NCI-H1105 (cell line): ENCODE data around the gene SKP1.
"Not testable (repeated sequence)": the region's sequence is repeated elsewhere in the genome, so short reads cannot be mapped to it uniquely, and the experiment has no call there.

Experiments
- DNase-seq: peaks from one replicate; lab custom pipeline; 2025; lab: John Stamatoyannopoulos, UW

The SKP1 gene

DNA sequence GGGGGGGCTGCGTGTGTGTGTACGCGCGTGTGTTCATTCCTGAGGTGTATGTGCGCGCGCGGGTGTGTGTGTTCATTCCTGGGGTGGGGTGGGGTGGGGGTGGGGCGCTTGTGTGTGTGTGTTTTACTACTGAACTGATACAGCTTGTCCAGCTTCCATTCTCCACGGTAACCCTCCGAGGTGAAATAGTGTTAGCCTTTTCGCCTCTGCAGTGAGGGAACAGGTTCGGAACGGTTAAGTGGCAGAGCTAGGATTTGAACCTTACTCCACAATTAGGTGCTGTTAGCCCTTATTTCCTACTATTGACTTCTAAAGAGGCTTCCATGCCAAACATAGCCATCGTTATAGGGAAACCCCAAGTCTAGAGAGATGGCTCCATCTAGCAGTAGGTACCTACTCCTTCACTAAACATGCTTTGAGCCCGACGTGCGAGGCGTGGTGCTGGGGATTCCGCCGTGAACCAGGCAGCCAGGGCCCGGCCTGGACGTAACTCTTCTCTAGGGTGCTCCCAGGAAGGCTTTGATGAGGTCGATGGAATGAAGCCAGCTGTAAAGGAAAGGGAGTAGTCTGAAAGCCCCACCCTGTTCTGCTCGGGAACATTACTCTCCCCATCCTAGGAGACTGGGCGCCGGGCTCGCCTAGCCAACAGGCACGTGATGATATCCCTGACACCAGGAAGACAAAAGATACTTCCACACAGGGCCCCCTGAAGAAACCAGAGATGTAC, 782 bp upstream of the SKP1 start:
- peak; percentile 1 for DNase-seq

DNA sequence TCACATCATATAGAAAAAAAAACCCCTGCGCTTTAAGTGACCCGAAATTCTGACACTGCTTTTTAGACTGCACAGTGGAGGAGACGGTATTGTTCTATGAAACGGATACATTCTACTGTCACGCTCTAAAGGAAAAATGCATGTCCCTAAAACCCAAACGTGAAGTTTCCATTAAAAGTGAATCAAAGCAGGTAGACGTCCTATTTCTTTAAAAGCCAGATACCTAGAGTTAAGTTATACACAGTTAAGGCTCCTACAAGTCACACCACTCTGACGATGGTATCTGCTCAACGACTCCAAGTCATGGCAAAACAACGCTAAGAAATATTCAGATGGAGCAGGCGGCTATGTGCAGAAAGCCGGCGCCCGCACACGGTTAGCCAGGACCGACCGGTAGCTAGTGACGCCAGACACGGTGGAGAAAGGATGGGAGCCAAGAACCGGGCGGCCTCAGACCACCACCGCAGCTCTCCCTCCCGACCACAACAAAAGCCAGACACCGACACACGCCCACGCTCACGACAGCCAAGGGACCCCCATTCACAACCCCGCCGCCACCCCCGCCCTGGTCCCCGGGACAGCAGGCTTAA, 734 bp downstream of the SKP1 start:
- DNase-seq = no peak

DNA sequence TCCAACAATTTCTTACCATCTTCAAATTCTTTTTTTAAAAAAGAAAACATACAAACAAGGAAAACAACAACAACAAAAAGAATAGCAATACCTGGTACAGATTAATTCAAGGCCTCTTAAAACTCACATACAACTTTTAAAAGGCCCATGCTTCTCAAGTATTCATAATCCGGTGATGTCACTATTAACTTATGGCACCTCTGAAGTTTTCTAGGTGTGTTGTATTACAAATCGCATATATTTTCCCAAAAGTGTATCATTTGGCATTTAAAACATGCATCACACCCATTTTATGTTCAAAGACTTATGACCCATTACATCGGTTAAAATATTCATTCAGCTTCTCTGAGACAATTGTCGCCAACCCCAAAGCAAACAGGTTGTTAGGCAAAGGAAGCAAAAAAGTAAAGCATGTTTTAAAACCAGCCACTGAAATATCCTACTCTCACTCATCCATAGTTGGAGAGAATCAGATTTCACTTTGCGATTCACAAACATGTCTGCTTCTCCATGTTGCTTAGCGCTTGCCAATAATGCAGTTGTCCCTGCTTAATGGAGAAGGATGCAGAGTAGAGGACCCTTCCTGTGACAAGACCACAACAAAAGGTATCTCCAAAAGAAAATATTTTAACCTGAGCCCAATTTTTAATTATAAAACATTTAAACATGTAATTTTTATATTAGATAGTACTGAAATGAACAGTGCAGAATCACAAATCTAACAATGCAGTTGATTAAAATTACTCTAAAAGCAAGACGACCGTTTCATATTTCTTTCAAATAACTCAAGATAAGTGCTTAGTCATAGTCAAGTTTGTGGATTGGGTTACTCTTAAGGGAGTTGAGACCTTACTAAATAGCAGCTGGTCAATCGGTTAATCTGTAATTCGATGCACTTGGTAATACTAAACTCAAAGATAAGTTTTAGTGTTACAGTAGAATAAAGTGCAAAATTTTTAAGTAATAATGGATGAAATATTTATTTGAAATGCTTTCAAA, 1.6 kb downstream of the SKP1 start:
- DNase-seq = peak; percentile 0

DNA sequence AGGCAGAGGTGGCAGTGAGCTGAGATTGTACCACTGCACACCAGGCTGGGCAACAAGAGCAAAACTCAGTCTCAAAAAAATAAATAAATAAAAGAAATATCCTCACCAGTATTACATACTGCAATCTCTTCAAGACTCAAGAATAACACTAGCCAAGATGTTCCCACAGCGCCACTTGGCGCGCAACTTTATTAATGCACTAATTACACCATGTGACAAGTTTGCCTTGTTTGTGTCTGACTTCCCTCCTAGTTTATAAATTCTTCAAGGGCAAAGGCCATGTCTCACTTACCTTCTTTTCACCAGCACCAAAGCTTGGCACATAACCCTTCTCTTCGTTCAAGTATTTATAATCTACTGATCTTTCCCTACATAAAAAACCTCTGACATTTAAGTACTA, 4.8 kb downstream of the SKP1 start:
- DNase-seq = no peak

DNA sequence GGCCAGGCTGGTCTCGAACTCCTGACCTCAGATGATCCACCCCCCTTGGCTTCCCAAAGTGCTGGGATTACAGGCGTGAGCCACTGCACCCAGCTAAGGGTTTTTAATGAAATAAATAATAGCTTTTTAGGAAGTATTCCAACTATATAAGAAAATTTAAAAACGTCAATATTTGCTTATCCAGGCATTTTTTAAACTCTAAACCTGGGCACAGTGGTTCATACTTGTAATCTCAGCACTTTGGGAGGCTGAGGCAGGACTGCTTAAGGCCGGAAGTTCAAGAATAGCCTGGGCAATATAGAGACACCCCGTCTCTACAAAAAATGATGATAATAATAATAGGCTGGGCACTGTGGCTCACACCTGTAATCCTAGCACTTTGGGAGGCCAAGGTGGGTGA, 14.2 kb downstream of the SKP1 start:
- no peak for DNase-seq

DNA sequence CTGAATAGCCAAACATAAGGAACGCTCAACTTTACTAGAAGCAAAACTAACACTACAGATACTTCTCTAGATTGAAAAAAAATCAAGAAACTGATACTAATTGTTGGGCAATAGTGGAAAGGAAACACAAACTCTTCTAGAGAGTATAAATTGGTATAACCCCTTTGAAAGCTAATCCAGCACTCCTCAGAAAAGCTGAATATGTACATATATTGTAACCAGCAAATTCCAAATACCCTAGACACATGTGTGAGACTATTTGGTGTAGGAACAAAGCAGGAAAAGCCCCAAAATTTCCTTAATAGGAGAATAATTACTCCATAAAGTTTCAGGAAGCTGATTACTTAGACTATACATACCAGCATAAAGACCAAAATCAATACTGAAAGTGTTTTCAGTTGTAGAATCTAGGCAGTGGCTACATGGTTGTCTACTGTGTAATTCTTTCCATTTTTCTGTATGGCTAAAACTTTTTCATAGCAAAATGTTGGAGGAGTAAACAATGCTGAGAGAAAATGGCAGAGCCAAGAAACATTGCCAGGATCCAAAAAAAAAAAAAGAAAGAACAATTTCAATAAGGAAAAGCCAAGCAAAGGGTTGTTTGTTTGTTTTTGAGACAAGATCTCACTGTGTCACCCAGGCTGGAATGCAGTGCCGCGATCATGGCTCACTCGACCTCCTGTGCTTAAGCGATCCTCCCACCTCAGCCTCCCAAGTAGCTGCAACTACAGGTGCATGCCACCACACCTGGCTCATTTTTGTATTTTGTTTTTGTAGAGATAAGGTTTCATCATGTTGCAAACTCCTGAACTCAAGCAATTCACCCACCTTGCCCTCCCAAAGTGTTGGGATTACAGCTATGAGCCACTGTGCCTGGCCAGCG, 15.0 kb downstream of the SKP1 start:
- no peak for DNase-seq

DNA sequence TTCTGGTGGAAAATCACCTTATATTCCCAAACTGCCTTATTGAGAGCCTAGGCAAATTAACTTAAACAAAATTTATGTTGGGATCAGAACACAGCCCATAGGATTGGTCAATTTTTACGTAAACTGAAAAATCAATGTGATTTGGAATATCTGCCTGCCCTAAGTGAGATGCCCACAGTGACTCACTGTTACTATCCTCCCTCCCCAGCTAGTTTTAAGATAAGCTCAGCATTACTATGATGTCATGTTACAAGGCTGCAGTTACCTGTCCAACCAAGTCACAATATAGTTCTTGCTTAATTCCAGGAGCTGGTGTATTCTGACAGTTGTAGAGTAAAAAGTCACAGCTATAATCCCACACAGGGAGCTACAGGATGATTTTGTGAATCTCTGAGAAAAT, 23.1 kb downstream of the SKP1 start:
- DNase-seq = no peak

DNA sequence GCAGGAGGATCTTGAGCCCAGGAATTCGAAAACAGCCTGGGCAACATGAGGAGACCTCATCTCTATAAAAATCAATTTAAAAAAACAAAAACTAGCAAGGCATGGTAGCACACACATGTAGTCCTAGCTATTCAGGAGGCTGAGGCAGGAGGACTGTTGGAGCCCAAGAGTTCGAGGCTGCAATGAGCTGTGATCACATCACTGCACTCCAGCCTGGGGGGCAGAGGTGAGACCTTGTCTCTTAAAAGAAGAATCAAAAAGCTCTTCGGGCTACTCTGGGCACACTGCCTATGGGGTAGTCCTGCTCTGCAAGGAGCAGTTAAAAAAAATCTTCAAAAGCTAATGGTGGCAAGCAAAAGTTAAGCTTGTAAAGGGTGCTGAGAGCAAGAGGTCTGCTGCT, 23.5 kb downstream of the SKP1 start:
- DNase-seq = no peak

DNA sequence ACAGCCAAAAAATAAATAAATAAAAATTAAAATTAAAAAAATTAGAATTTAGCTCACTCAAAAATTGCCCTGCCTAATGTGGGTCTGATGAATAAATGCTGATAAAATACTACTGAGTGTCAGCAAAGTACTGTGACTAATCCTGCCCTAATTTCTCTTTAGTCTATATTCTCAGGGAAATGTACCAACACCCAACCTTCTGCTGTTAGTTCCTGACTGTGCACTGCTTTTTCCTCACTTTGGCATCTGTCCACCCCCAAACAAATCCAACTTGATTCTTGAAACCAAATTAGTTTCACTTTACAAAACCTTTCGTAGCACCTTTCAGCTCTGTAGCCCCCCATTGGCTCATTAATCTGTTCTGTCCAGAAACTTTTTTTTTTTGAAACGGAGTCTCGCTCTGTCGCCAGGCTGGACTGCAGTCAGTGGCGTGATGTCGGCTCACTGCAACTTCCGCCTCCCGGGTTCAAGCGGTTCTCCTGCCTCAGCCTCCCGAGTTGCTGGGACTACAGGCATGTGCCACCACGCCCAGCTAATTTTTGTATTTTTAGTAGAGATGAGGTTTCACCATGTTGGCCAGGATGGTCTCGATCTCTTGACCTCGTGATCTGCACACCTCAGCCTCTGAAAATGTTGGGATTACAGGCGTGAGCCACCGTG, 24.4 kb downstream of the SKP1 start:
- DNase-seq = not testable (repeated sequence)

DNA sequence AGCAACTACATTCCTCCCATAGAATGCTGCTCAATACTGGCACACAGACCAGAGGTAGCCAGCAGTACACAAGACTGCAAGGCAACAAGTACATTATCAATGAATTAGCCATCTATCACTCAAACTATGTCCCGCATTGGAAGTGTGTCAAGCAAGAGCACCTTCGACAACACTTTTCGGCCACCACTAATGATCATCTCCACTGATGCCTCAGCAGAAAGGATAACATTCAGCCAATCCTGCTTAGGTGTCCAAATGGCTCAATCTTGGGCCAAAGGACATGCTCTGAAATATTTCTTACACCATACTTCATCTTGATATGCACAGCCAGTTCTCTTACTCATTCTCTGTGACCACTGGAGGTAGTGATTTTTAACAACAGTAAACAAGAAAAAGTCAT, 25.0 kb downstream of the SKP1 start:
- no peak for DNase-seq

DNA sequence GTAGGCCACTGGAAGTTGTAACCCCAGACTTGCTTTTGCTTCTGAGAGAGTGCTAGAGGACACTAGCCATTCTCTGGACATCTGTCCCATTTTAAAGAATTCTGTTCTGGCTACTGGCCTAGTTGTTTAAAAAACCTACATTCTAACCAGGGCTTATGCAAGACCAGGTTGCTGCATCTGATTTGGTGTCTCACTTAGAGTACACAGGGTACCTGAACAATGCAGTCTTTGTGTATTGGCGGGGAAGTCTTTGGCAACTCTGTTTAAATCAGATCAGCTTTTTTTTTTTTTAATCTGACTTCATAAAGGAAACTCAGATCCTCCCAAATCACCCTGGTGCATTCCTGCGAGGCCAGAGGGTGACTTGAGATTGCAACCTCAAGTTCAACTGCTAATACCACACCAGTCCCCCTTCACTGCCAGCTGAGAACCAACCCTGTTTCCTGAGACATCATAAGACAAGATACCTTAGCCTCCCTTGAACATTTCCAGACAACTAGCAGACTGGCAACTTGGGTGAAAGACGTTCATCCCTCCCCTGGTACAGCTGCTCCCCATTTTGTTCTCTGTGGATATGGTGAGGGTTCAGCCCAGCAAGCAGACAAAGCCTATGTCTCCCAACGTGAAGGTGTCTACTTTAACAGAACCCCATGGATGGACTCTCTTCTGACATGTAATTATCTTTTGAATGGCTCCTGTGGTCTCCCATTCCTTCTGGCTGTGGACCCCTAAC, 27.0 kb downstream of the SKP1 start:
- no peak for DNase-seq

DNA sequence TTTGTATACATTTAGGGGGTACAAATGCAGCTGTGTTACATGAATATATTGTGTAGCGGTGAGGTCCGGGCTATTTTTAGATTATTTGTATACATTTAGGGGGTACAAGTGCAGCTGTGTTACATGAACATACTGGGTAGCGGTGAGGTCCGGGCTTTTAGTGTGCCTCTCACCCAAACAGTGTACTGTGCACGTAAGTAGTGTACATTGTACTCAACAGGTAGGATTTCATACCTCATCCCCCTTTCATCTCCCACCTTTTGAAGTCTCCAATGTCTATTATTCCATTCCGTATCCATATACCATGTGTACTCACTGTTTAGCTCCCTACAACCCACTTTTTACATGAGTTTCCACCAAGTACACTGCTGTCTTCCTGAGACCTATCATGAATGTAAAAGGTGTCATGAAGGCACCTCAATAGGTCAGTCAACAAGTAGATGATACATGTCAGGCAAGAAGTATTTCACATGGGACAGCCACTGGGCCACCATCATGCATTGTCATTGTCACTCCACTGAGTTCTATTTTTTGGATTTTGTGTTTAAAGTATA, 27.7 kb downstream of the SKP1 start:
- DNase-seq = no peak

DNA sequence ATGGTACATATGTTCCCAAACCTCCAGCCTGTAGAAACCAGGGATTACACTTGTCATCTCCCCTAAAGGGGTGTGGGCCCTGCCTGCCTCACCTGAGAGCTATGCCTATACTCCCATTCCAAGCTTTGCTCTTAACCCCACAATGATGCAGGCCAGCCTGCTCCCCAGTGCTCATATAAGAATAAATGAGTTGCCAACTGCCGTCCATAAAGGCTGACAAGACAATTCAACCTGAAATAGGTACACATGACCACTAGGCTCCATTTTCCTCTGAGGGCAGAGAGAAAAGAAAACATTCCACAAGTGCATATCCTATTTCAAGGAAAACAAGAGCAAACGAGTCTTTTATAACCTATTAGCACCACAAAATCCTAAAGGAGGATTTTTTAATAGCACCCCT, 28.4 kb downstream of the SKP1 start:
- DNase-seq = no peak

DNA sequence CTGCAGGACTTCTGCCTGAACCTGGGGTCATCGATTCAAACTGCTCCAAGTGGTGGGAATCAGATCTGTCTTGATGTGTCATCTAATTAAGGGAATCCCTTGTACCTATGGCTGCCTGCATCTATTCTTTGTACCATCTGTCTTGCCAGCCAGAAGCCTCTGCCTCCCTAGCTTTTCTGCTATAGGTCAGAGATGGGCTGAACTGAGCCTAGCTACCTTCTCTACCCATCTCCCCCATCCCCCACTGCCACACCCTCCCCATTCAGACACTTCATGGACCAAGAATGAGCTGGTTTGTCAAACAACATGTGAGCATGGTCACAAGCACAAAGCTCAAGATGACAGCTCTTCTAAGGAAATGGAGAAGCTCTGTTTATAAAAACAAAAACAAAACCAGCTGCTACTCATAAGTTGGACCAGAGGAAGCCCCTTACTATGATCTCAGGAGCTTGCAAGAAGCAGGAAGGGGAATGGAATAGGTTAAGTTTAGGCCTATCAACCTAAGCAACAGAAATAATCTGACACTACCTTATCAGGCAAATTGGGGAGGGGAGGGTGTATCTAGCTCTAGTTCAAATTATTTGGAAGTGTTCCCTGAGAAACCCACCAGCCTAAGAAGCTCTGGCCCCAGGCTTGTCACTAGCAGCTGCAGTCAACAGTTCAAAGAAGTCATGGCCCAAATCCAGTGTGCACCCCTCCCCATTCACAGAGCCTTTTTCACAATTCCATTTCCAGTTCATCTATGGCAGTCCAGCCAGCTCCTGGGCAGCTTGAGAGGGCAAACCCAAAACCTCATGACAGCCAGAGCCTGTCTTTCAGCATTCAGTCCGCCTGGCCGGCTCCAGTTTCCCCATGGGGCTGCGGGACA, 29.9 kb downstream of the SKP1 start:
- no peak for DNase-seq

DNA sequence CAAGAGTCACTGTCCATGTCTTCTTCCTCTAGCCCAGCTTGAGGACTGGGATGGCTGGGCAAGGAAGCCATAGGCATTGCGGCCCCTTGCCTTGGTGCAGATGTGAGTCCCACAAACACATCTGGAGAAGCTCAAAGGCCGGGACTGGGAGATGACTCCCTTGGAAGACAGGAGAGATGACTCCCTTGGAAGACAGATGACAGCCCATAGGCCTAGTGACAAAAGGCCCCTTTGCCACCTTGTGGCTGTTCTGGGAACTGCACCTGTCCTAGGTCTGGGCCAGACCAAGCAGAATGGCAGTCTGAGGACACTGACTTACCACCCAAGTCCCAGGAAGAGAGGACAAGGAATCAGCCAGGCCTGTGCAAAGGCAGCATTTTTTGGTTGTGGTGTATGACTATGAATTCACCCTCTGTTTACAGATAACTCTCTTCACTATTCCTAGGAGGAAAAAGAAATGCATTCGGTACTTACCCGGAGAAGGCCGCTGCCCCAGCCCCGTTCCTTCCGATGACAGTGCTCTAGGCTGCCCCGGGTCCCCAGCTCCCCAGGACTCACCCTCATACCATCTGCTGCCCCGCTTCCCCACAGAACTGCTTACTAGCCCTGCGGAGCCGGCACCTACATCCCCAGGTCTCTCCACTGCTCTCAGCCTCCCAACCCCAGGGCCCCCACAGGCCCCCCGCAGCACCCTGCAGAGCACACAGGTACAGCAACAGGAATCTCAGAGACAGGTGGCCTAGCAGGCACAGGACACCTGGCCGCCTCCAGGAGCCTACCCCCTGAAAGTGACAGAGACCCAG, 30.8 kb downstream of the SKP1 start:
- DNase-seq = peak; percentile 13

DNA sequence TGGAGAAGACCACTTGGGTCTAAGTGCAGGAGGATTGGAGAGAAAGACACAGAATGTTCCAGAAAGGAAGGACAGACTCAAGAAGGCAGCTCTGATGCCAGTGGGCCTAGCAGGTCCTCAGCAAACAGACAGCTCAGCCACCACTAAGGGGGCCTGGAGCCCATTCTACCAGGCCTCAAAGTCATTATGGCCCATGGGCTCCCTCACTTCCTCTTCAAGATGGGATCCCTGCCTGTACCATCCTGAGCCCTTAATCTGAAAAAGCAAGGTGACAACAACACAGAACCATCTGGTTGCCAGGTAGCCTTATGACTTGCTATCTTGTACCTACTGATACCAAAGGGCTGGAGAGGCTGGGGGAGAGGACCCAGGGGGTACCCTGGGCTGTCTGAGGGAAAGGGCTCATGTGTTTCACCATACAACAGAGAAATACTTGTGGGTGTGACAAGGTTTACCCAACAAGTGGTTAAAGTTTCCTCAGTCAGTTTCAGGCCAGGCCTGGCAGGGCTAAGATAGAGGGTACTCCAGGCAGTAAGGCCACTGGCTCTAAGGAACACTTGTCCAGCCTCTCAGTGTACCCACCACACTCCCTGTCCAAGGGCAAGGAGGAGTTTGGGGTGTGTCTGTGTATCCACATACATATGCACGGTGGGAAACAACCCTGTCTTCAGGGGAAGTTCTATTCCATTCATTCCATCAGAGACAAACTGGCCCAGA, 31.6 kb downstream of the SKP1 start:
- no peak for DNase-seq
